ENCODE data around the gene KIF26B.

Gene KIF26B

DNA sequence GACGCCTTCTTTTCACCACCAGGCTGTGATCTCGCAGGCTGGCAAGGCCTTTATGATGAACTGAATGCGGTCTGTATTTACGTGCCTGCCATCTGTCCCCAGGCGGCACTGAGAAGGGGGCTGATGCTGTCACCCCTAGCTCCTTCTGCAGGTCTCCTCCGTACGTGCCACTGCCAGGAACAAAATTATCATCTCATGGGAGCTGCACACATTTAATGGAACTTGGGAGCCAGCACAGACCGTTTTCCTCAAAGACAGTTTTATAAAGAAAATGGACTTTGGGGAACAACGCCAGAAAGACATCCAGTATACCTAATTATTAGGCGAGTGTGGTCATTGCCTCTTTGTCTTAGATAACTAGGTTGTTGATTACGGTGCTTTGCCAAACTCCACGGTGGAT lies 434.5 kb downstream of the KIF26B start:
- no peak for TF ChIP-seq EZH2 (IDR thresholded peaks at IDR 0.05; ENCODE audit: borderline replicate concordance, low read length)
- TF ChIP-seq, protein P1, sequence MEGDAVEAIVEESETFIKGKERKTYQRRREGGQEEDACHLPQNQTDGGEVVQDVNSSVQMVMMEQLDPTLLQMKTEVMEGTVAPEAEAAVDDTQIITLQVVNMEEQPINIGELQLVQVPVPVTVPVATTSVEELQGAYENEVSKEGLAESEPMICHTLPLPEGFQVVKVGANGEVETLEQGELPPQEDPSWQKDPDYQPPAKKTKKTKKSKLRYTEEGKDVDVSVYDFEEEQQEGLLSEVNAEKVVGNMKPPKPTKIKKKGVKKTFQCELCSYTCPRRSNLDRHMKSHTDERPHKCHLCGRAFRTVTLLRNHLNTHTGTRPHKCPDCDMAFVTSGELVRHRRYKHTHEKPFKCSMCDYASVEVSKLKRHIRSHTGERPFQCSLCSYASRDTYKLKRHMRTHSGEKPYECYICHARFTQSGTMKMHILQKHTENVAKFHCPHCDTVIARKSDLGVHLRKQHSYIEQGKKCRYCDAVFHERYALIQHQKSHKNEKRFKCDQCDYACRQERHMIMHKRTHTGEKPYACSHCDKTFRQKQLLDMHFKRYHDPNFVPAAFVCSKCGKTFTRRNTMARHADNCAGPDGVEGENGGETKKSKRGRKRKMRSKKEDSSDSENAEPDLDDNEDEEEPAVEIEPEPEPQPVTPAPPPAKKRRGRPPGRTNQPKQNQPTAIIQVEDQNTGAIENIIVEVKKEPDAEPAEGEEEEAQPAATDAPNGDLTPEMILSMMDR (IDR thresholded peaks at IDR 0.05; ENCODE audit: low read length): no peak
- no peak overlapping the region for H2AFZ ChIP-seq (ENCODE audit: low read length)
- no peaks in the 10 kb centered on the region for H3K9me2 ChIP-seq (ENCODE audit: low read depth, low read length)
- H3F3A ChIP-seq (ENCODE audit: insufficient read depth, low read length): no peaks in the 10 kb centered on the region
- H3K27ac ChIP-seq (ENCODE audit: low read depth, low read length, poor library complexity, severe bottlenecking): no peak overlapping the region
- H3K27me3 ChIP-seq (ENCODE audit: insufficient read depth, low read length): no peaks in the 10 kb centered on the region
- H3K9ac ChIP-seq (ENCODE audit: low read length): no peak overlapping the region
- H4K20me1 ChIP-seq (ENCODE audit: insufficient read depth, low read length): no peaks in the 10 kb centered on the region
- no peaks in the 10 kb centered on the region for H3K79me2 ChIP-seq (ENCODE audit: insufficient read depth, low read length)
- no peak overlapping the region for H3K4me3 ChIP-seq (ENCODE audit: low read depth, low read length, poor library complexity, severe bottlenecking)
- H3K4me1 ChIP-seq (ENCODE audit: insufficient read depth, low read length, severe bottlenecking): no peaks in the 10 kb centered on the region
- no peaks in the 10 kb centered on the region for H3K36me3 ChIP-seq (ENCODE audit: insufficient read depth, low read length)
- H3K9me3 ChIP-seq (ENCODE audit: low read length): no peaks in the 10 kb centered on the region
- H3K4me2 ChIP-seq (ENCODE audit: low read length): no peak overlapping the region

DNA sequence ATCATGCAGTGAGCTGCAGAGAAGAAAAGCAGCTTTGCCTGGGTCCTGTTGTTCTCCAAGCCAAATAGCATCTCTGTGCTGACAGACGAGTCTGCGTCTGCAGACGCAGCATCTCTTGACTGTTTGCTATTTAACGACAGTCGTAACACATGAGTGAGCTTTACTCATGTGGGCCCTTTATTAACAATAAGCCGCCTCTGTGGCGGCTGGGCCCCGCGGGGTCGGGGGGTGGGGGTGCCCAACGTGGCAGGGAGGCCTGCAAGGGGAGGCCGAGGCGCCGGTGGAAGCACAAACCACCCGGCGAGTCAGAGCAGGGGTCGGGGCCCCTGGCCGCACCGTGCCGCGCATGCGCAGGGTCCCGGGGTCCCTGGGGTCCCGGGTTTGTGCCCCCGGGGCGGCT lies 435.1 kb downstream of the KIF26B start:
- Histone ChIP-seq H3K79me2 (ENCODE audit: insufficient read depth, low read length) (no peaks in the 10 kb centered on the region), H3K27me3 (ENCODE audit: insufficient read depth, low read length) (no peaks in the 10 kb centered on the region), H2AFZ (ENCODE audit: low read length) (no peak overlapping the region), H3K9me2 (ENCODE audit: low read depth, low read length) (no peaks in the 10 kb centered on the region), H3K36me3 (ENCODE audit: insufficient read depth, low read length) (no peaks in the 10 kb centered on the region), H3K4me2 (ENCODE audit: low read length) (no peak overlapping the region), H3K9me3 (ENCODE audit: low read length) (no peaks in the 10 kb centered on the region), H3K4me3 (ENCODE audit: low read depth, low read length, poor library complexity, severe bottlenecking) (no peak overlapping the region), H3K4me1 (ENCODE audit: insufficient read depth, low read length, severe bottlenecking) (no peaks in the 10 kb centered on the region), H3K9ac (ENCODE audit: low read length) (no peak overlapping the region), H3F3A (ENCODE audit: insufficient read depth, low read length) (no peaks in the 10 kb centered on the region), H3K27ac (ENCODE audit: low read depth, low read length, poor library complexity, severe bottlenecking) (no peak overlapping the region), H4K20me1 (ENCODE audit: insufficient read depth, low read length) (no peaks in the 10 kb centered on the region)
- no peak for TF ChIP-seq EZH2 (IDR thresholded peaks at IDR 0.05; ENCODE audit: borderline replicate concordance, low read length)
- TF ChIP-seq, protein P1 (IDR thresholded peaks at IDR 0.05; ENCODE audit: low read length): no peak

DNA sequence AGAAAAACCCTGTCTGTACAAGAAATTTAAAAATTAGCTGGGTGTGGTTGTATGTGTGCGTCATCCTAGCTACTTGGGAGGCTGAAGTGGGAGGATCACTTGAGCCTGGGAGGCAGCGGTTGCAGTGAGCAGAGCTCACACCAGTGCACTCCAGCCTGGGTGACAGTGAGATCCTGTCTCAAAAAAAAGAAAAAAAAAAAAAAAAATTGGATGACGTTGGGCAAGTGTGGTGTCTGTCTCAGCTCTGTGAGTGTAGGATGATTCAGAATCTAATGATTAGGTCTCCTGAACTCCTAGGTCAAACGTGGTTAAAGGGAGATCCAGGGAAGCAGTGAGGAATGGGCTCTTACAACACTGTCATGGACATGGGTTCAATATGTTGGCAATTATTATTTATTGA lies 435.9 kb downstream of the KIF26B start:
- Histone ChIP-seq H2AFZ (ENCODE audit: low read length) (no peak overlapping the region), H3K36me3 (ENCODE audit: insufficient read depth, low read length) (no peaks in the 10 kb centered on the region), H3K9me2 (ENCODE audit: low read depth, low read length) (no peaks in the 10 kb centered on the region), H3K4me1 (ENCODE audit: insufficient read depth, low read length, severe bottlenecking) (no peaks in the 10 kb centered on the region), H3K27me3 (ENCODE audit: insufficient read depth, low read length) (no peaks in the 10 kb centered on the region), H4K20me1 (ENCODE audit: insufficient read depth, low read length) (no peaks in the 10 kb centered on the region), H3K4me3 (ENCODE audit: low read depth, low read length, poor library complexity, severe bottlenecking) (no peak overlapping the region), H3K27ac (ENCODE audit: low read depth, low read length, poor library complexity, severe bottlenecking) (no peak overlapping the region), H3K9ac (ENCODE audit: low read length) (no peak overlapping the region), H3K4me2 (ENCODE audit: low read length) (no peak overlapping the region), H3K79me2 (ENCODE audit: insufficient read depth, low read length) (no peaks in the 10 kb centered on the region), H3K9me3 (ENCODE audit: low read length) (no peaks in the 10 kb centered on the region), H3F3A (ENCODE audit: insufficient read depth, low read length) (no peaks in the 10 kb centered on the region)
- TF ChIP-seq EZH2 (IDR thresholded peaks at IDR 0.05; ENCODE audit: borderline replicate concordance, low read length): no peak
- TF ChIP-seq, protein P1 (IDR thresholded peaks at IDR 0.05; ENCODE audit: low read length): no peak
